PC-3 (cell line): Measurements from ENCODE around the gene DENND6B. TPM values are rescaled to one million over a fixed set of nuclear protein-coding genes. Genes with fewer than 3 reads are reported as not detected.

ENCODE experiments used
- ATAC-seq: fragments of 200-7000 bp; cut with Tn5 transposase; 2 replicates; pipeline ENCODE4 v1.9.1; 2020; ENCODE audit warnings: mild to moderate bottlenecking, moderate library complexity
- BruUV-seq: library from RNA; stranded (reverse); fragments of 400-500 nt; replicated peaks from 2 replicates; lab custom pipeline; 2021; lab: Mats Ljungman, UMichigan
- CTCF ChIA-PET: fragments of 300-600 bp; sonication (Branson Sonifier 250); formaldehyde crosslinking; loops from one replicate; lab custom pipeline; 2022; ENCODE audit warnings: antibody characterized with exemption; lab: Charles Lee
- POLR2A ChIA-PET: fragments of 300-600 bp; sonication (Branson Sonifier 250); formaldehyde crosslinking; loops from one replicate; lab custom pipeline; 2022; ENCODE audit warnings: antibody characterized with exemption; ENCODE audit not compliant: unreplicated experiment; lab: Charles Lee
- DNase-seq: peaks from one replicate; pipeline ENCODE4 v3.0.0-alpha.2; 2015
- H2AFZ ChIP-seq: fragments of 300-600 bp; sonication (generic); 2 replicates; pipeline ENCODE4 v1.6.0; 2016; ENCODE audit warnings: antibody characterized with exemption, low read length
- H3F3A ChIP-seq: fragments of 300-600 bp; sonication (generic); one replicate; pipeline ENCODE4 v1.6.0; 2017; ENCODE audit warnings: antibody characterized with exemption, low read length, control low read depth, mild to moderate bottlenecking; ENCODE audit not compliant: unreplicated experiment
- H3K27ac ChIP-seq: fragments of 300-600 bp; sonication (generic); 2 replicates; pipeline ENCODE4 v1.5.1; 2016; ENCODE audit warnings: mild to moderate bottlenecking, low read length
- H3K27me3 ChIP-seq: fragments of 300-600 bp; sonication (generic); 2 replicates; pipeline ENCODE4 v1.6.1; 2016; ENCODE audit warnings: low read length, mixed read lengths
- H3K36me3 ChIP-seq: fragments of 300-600 bp; sonication (generic); 2 replicates; pipeline ENCODE4 v1.6.1; 2016; ENCODE audit warnings: low read depth, mixed run types, low read length, mixed read lengths
- H3K4me1 ChIP-seq: fragments of 300-600 bp; sonication (generic); 2 replicates; pipeline ENCODE4 v1.5.1; 2016; ENCODE audit warnings: low read length; ENCODE audit not compliant: insufficient read depth
- H3K4me2 ChIP-seq: fragments of 300-600 bp; sonication (generic); 2 replicates; pipeline ENCODE4 v1.6.0; 2016; ENCODE audit warnings: low read length
- H3K4me3 ChIP-seq: fragments of 300-600 bp; sonication (generic); 2 replicates; pipeline ENCODE4 v1.5.1; 2016; ENCODE audit warnings: mild to moderate bottlenecking, low read length, mixed read lengths
- H3K79me2 ChIP-seq: fragments of 300-600 bp; sonication (generic); 2 replicates; pipeline ENCODE4 v1.6.1; 2017; ENCODE audit warnings: low read length, mixed read lengths
- H3K9ac ChIP-seq: fragments of 300-600 bp; sonication (generic); 2 replicates; pipeline ENCODE4 v1.6.0; 2016; ENCODE audit warnings: mild to moderate bottlenecking, low read length
- H3K9me2 ChIP-seq: fragments of 300-600 bp; sonication (generic); replicated peaks from 2 replicates; pipeline ENCODE4 v1.6.1; 2016; ENCODE audit warnings: mixed run types, low read length, mixed read lengths
- H3K9me3 ChIP-seq: fragments of 300-600 bp; sonication (generic); 2 replicates; pipeline ENCODE4 v1.6.1; 2016; ENCODE audit warnings: low read length, mixed read lengths
- H4K20me1 ChIP-seq: fragments of 300-600 bp; sonication (generic); 2 replicates; pipeline ENCODE4 v1.6.1; 2016; ENCODE audit warnings: low read length, mixed read lengths
- CTCF ChIP-seq: fragments of 300-600 bp; sonication (generic); conservative IDR thresholded peaks from 2 replicates; pipeline ENCODE4 v1.5.1; 2017; ENCODE audit warnings: antibody characterized with exemption, low read depth, mild to moderate bottlenecking, low read length
- EZH2 ChIP-seq: fragments of 300-600 bp; sonication (generic); IDR thresholded peaks from one replicate; pipeline ENCODE4 v1.6.1; 2017; ENCODE audit warnings: antibody characterized with exemption, mild to moderate bottlenecking, low read length; ENCODE audit not compliant: unreplicated experiment
- EZH2phosphoT487 ChIP-seq: fragments of 300-600 bp; sonication (generic); IDR thresholded peaks from 2 replicates; pipeline ENCODE4 v1.6.1; 2018; ENCODE audit warnings: mild to moderate bottlenecking, antibody characterized with exemption, low read length, borderline replicate concordance
- intact Hi-C: fragments of 100-400 bp; cut with micrococcal nuclease; formaldehyde crosslinking; loops from 2 replicates; pipeline ENCODE4 v1.9.0; 2023
- total RNA-seq: library from RNA; depleted of rRNA; stranded (reverse); fragments of >200 nt; gene quantifications from 2 replicates; pipeline ENCODE4 v1.2.3, GENCODE V29; 2014

DENND6B gene
- total RNA-seq, 1 experiment from 2014 or later: 1.1 TPM

GRCh38 chr22:50292643-50293440 is 34.0 kb downstream of the DENND6B start:
- Histone ChIP-seq H3K36me3 (no peaks in the 10 kb centered on the region), H3K9me2 (no peaks in the 10 kb centered on the region), H3K4me1 (peaks cover 20% of the 10 kb centered on the region), H3K27me3 (no peaks in the 10 kb centered on the region), H3K27ac (peak overlapping the region; percentile 54), H3K4me2 (peak overlapping the region; percentile 77), H2AFZ (no peak overlapping the region), H4K20me1 (no peaks in the 10 kb centered on the region; the same call in 1 of the 2 replicates), H3F3A (no peaks in the 10 kb centered on the region), H3K9me3 (no peaks in the 10 kb centered on the region), H3K79me2 (peaks cover 84% of the 10 kb centered on the region), H3K4me3 (peak overlapping the region; percentile 48), H3K9ac (peak overlapping the region; percentile 40; the same call in 1 of the 2 replicates)
- BruUV-seq: no TSS peak
- intact Hi-C loops: no loop called here
- ChIA-PET POLR2A (no interaction called here), CTCF (interaction anchor here (1.0 kb wide), 1 partner anchor 12 kb away, joined by 3 read pairs; no protein-coding TSS in a partner anchor)
- DNase-seq (no peak), ATAC-seq (no peak)
- TF ChIP-seq EZH2: no peak
- TF ChIP-seq CTCF: no peak
- no peak for TF ChIP-seq EZH2phosphoT487

- H3K4me2 ChIP-seq: no peak overlapping the region
These were observed 36.7 kb downstream of the DENND6B start for GRCh38 chr22:50289942-50290630.

More at GRCh38 chr22:50289942-50290630, 36.7 kb downstream of the DENND6B start:
- Histone ChIP-seq H3K9me2 (no peaks in the 10 kb centered on the region), H4K20me1 (no peaks in the 10 kb centered on the region), H2AFZ (no peak overlapping the region), H3K4me3 (no peak overlapping the region), H3K9me3 (no peaks in the 10 kb centered on the region), H3K79me2 (peaks cover 57% of the 10 kb centered on the region), H3K9ac (no peak overlapping the region), H3K27me3 (no peaks in the 10 kb centered on the region), H3K27ac (no peak overlapping the region), H3F3A (no peaks in the 10 kb centered on the region), H3K36me3 (no peaks in the 10 kb centered on the region), H3K4me1 (peaks cover 20% of the 10 kb centered on the region)
- CTCF ChIA-PET: no interaction called here
- intact Hi-C loops: no loop called here
- DNase-seq (no peak), ATAC-seq (no peak)
- POLR2A ChIA-PET: no interaction called here
- TSS peak; percentile 29 for BruUV-seq
- no peak for TF ChIP-seq EZH2
- no peak for TF ChIP-seq EZH2phosphoT487
- TF ChIP-seq CTCF: no peak
